Stimulated activated CD8-positive, alpha-beta memory T cell treated with anti-CD3 and anti-CD28 coated beads, Interleukin-15, amount 100 ng/mL, for 4 hours (primary cell): ENCODE results near the gene SYNE1.

ENCODE experiments used
- DNase-seq, 2 donors: peaks; one replicate each; pipeline ENCODE4 v3.0.0-alpha.2; 2020; ENCODE audit warnings: low read depth in 2 of 2

The SYNE1 gene

DNA sequence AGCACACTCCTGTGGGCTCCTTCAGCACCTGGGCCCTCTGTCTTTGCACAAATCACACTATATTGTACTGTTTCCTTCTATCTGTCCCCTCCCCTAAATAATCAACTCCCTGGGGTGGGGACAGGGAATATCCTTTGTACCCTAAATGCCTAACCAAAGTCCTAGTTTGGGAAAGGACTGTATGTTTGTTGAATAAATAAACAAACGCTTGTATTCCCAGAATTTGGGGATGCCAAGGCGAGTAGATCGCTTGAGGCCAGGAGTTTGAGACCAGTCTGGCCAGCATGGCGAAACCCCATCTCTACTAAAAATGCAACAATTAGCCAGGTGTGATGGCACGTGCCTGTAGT is 322.7 kb downstream of the SYNE1 start:
- no peak for DNase-seq

DNA sequence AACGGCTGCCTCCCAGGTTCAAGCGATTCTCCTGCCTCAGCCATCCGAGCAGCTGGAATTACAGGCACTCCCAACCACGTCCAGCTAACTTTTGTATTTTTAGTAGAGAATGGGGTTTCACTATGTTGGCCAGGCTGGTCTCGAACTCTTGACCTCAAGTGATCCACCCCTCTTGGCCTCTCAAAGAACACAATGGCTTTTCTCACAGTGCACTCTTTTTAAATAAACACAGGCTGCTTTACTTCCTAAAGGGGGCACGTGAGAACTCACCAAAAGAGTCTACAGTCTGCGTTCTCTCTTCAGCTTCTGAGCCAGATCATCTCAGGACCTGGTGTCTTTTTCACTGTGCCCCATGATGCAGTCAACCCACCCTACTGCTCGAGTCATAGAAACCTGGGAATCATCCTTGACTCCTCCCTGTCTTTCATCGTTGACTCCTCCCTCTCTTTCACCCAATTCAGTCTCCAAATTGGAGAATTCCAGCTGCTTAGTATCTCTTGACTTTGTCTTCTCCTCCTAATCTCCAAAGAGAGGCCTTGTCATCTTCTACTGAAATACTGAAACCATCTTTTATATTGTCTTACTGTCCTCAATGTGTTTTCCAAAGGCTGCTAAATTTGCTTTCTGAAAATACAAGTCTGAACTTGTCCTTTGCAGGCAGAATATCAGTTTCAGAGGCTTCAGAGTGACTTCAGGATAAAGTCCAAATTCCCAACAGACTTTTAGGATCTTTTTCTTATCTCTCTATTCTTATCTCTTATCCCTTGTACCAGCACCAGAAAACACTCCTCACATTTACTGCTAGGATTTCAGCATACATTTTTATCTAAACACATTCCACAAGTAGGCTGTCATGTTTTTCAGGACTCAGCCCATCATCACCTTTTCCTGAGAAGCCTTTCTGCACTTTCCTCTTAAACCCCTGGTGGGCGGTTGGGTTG is 323.4 kb downstream of the SYNE1 start:
- no peak for DNase-seq

DNA sequence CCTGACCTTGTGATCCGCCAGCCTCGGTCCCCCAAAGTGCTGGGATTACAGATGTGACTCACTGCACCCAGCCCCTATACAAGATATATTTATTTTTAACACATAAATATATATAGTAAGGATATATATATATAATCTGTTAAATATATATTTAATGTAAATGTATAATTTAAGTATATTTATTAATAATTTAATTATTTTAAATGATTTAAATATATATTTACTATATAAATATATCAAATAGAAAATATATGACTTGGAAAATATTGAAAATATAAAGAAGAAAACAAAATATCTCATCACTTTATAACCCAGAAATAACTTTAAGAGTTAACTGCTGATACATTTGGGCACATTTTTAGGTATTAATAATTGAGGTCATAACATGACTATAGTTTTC is 324.7 kb downstream of the SYNE1 start:
- DNase-seq, result no peak

DNA sequence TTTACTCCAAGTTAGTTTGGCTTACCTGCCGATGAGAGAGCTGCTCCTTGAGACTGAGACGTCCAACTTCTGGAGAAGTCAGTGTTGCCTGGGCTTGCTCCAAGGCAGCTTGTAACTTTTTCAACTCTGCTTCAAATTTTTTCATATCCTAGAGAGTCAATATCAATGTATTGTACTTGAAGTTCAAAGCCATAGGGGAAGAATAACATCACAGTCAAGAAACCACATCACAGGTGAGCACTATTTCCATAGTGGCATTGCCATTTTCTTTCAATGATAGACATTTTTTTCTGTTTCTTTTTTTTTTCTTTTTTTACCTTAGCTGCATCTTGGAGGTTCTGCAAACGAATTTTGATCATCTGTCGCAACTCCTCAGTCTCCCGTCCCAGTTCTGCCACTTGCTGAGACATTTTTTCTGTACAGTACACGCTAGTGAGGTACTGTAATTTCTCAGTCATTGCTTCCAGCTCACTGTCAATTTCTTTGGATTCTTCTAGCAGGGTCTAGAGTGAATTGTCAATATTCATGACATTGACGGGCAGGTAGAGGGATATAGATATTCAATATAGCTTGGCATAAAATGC is 326.7 kb downstream of the SYNE1 start:
- no peak for DNase-seq

DNA sequence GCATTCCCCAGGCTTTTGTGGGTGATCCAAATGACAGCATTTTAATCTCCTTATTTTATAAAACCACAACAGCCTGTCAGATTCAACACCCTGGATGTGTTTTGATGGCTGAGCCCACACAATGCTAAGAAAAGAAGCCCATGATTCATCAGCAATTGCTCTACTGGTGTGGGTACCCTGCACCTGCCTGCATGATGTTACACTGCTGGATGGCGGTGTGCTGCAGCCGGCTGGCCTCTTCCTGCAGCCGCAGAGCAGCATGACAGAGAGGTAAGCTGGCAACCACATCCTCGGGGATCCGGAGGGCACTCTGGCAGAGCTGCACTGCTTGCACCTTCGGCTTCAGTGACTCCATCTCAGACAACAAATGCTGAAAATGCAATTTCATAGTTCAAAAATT is 327.5 kb downstream of the SYNE1 start:
- DNase-seq, result peak; percentile 19 to 27

DNA sequence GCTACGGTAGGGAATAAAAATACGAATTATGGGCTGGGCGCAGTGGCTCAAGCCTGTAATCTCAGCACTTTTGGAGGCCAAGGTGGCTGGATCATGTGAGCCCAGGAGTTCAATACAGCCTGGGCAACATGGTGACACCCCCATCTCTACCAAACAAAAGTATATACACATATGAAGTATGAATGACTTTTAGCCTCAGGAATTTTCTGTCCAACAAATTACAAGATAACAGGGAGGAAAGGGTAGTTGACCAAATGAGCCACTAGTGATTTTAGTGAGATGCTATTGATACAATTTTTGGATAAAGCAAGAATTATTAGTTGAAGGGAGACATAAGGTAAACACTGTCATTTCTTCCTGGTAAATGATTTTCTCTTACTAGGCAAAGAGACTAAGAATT is 328.2 kb downstream of the SYNE1 start:
- DNase-seq, result no peak

DNA sequence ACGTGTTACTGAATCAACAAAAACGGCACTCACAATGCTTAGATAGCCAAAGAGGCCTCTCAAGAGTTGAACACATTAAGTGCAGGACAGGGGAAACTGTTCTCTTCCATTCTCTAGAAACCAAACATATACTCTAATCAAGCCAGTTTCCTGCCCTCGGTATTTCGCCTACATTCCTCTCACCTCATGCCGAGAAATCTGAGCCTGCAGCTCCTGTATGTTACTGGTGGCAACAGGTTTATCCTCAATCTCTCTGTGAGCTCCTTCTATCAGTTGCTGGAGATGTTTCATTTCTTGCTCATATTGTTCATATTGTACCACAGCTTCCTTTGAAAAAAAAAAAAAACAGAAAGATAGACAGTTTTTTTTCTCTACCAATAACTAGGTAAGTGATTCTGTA is 328.9 kb downstream of the SYNE1 start:
- no peak for DNase-seq

DNA sequence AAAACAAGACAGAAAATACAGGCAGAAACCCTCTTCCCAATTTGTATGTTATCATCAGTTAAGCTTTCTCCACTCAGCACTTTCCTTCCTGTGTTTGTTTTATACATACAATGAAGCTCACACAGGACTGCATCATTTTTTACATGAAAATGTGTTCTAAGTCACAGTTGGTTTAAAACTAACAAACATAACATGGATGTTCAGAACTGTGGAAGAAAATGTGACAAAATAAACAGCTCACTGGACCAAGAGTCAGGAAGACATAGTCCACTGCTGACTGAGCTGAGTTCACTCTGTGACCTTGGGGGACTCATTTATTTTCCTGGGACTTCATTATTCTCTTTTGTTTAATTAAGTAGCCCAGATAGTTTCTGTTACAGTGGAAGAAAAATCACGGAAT is 331.5 kb downstream of the SYNE1 start:
- DNase-seq, result no peak

DNA sequence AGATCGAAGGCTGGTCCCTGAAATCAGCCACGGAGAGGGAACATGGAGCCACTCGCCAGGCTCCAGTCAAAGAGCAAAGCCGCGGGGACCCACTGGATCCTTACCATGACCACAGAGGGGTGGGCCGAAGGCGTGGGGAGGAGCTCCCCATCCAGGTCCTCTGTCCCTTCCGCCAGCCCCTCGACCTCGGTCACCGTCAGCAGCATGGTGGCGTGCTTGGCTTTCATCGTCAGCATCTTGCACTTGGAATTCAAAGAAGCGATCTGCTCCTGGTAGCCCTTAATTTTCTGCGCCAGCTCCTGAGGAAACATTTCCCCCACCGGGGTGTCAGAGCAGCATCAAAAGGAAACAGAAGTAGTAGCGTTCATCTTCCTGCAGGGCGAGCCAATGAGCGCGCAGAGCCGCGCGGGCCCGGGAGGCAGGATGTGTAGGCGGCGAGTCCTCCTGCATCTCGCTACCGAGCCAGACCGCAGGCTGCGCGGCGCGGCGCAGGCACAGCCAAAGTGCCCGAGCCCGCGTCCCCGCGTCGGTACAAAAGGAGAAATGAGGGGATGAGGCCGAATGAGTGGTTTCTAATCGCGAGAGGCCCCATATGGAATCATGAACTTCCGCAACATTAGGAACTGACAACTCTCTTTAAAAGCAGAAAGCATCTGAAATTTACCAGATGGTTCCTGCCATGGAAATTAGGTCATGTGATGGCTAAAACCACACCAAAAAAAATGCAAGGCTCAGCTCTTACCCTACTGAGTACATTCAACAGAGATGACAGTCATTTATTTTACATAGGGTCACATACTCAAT is 335.2 kb downstream of the SYNE1 start:
- peak; percentile 78 to 79 for DNase-seq

DNA sequence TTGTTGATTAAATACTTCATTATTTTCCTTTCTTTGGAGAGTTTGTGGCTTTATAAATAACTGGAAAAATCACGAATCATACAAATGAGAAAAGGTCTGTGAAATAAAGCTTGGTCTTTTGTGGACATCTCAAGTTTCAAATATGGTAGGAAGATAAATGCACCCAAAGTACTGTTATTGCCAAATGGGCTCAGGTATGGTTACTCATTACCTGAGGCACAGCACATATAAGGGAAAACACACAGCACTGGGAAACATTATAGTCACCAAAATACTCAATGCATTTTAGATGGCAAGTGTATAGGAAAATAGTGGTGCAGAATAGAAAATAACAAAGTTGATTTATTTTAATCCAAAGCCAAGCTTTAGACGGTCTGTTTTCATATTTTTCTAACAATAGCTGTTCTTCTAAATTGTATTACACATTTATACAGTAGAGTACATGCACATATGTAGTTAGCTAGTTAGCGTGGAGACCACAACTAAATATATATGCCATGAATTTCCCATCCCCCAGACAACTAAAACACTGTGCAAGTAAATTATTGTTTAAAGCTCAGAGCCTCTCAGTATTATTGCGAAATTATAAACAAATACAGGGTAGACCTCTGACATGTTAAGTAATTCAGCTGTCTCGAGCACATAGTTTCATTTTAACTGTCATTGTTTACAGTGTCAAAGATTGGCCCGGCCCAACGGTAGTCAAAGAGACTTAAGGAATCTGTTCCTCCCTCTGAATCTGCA is 336.0 kb downstream of the SYNE1 start:
- DNase-seq, result no peak

DNA sequence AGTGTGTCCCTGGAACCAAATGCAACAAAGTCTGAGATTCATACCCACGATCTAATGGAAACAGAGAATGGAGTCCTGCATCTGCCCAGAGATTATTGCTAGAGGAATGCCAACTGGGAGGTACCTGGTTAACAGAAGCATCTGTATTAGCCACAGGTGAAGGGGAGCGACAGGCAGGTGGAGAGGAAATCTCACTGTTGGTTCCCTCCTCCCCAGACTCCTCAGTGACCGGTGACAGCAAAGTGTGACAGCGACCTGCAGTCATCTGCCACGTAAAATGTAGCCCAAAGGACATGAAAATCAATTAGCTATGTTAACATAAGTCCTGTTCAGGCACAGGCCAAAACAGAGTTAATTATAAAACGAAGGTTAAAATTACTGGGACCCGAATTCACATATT is 336.6 kb downstream of the SYNE1 start:
- DNase-seq, result no peak

DNA sequence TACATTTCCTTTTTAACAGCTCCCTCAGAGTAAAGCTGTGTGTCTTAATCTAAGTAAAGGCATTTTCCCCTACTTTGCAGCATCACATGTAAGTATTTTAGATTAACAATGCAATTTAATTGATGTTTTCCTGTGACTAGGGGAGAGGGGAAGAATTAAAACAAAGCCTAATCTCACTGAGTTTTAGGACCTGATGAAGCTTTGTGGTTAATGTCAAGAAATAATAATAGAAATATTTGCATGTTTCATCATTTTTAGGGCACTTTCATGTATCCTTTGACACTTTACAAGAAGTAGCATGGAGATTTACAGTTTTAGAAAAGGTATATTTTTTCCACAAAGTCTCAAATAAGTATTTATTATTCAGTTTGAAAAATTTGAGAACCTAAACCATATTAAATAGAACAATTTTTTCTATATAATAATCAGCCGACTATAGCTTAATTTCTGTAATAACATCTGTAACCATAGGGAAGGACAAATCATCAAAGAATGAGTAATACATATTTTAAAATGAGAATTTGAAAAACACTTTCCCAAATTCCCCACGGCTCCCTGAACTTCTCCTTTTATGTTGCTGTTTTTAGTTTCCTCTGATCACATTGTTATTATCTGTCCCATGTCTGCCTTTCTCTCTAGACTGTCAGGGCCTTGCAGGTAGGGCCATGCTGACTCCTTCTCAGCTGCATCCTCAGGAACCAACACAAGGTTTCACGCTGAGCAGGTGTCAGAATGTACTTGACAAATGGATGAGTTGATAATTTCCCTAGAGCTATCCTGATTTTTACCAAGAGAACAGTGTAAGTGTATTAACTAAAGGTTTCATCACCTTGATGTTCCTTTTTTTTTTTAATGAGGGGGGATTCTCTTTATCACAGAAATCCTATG is 338.1 kb downstream of the SYNE1 start:
- DNase-seq, result no peak

DNA sequence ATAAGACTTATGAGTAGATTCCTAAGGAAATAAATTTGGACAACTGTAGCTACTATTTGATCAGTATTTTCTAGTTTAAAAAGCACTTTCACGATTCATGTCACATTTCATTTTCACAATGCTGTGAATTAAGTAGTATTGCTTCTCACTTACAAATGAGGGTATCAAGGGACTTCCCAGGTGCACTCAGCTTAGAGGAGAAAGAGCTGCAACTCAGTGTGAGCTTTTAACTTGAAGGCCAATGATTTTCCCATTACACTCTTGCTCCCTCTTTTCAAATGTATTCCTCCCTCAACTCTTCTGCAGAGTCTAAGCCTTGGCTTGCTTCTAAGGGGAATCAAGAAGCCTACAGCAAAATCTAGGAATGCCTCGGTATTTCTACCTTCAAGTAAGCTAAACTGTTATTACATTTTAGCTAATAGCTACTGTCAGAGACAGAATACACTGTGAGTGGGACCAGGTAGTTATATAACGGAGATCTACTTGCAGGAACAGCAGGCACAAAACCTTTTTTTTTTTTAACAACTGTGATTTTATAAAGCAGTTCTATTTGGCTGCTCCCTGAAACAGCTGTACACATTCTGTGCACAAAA is 339.0 kb downstream of the SYNE1 start:
- no peak for DNase-seq

DNA sequence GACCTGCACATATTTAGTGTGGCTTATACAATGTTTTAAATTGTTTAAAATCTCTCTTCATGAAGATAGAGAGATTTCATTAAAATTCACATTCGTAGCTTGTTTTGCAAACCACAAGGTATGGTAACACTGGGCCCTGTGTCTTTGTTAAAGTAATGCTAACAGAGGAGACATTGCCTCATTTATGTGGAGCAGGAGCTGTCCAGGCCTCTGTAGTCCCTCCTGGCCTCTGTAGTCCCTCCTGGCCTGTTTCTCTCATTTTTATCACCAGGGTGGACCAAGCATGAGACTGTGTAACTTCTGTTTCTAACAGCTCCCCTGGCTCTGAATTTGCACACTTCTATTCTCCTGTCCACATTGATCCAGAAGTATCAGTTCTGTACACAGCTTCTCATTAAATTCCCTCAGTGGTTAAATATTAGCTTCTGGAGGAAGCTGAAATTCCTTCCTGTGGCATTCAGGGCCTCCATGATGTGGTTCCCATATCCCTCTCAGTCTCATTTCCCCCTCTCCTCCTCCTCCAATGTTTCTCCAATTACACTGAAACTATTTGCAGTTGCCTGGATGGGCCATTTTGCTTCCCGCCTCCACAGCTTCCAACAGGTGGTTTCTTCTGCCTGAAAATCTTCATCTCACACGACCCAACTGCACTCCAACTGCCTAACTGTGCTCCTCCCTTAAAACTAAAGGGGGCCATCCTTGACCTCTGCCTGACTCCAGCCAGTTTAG is 340.4 kb downstream of the SYNE1 start:
- DNase-seq, result no peak

DNA sequence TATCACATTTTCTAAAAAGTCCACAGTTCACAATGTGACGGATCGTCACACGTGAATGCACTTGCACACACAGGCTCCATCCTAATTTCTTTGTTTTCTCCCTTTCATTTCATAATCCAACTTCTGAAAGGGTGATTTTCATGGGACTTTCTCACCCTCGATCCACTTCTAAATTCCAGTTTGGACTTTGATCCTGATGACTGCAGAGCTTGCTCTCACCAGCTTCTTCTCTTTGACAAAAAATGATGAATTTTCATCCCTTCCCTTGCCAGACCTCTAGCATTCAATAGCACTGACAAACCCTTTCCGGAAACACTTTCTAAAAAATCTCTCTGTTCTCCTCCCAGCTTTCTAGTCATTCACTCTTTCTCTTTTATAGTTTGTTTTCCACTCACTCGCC is 341.2 kb downstream of the SYNE1 start:
- no peak for DNase-seq

DNA sequence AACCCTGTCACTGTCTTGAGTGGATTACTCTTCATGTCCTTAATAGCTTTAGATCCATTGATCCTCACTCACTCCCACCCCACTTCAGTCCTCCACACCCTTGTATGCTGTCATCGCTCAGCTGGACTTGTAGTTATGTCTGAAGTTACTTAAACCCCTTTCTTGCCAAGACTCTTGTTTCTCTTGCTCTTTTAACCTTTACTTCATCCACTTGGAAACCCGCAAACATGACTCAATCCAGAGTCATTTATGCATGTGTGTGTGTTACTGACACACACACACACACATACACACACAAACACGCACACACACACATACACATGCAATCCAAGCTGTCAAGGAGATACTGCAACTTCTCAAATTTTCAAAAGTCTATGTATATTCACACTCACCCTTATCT is 341.8 kb downstream of the SYNE1 start:
- DNase-seq, result no peak

DNA sequence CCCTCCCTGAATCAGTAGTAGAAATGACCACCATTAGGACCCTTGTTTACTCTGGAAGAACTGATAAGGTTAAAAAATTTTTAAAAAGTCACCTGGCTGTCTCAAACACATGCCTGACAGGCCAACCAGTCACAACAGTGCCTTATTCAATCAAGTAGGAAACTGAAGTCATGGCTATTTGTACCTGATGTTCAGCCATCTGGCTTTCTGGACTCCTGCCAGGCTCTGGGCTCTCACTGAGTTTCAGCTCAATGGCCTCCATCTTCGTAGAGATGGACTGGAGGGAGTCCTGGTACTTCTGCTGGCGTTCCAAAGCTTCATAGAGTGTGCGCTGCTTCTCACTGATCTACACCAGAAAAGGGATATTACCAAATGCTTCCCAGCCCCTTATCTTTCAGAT is 343.8 kb downstream of the SYNE1 start:
- DNase-seq, result no peak

DNA sequence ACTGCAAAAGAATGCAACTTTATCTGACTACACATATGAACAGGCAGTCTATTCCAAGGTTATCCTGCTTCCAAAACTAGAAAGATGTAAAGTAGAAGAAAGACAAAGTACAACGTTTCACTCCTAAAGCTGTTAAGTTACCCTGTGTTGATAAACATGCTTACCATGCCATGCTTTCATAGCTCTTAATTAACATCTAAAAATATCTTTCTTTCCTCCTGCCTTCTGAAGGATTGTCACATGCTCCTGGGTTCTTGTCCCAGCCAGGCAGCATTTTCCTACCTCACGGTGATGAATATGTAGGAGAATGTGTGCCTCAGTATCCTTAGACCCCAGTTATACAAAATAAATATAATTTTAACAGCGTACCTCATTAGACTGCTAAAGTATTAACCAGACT is 344.6 kb downstream of the SYNE1 start:
- DNase-seq, result no peak

DNA sequence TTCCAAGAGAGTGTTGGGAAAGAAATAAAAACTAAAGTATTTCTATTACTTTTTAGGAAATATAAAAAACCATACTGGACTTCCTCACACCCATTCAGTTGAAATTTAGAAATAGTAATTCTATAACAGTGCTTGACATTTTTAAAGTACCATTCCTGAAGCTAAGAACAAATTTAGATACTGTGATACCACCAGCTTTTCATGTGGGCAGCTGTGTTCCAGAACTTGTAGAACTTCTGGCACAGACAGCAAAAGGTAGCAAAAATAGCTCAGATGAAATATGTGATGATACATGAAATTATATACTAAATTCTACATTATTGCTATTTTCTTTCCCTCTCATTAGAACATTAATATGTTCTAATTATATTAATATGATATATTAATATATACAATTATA is 346.5 kb downstream of the SYNE1 start:
- no peak for DNase-seq

DNA sequence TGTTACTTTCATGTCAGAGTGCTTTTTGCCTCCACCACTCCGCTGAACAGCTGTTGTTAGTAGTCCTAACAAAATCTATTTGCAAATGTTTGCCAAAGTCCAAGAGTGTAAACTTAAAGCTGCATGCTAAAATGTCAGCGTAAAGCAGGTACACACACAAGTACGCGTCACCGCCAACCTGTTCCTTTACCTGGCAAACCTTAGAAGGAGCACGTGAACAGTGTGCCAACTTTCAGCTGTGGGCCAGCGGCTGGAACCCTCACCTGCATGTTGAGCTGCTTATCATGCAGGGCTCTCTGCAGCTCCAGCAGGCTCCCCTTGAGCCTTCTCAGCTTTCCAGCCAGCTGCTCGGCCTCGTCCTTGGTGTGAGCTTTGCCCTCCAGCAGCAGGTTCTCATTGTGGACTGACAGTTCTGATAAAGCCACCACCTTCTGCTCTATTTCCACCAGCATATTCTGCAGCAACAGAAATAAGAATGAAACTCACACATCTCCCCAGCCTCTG is 359.3 kb downstream of the SYNE1 start:
- DNase-seq, result no peak
